K562 (cell line): ENCODE data around the gene TENM3. TPM values are rescaled to one million over a fixed set of nuclear protein-coding genes. Genes with fewer than 3 reads are reported as not detected.

Experiments used
- ATAC-seq: fragments of 200-7000 bp; cut with Tn5 transposase; 3 replicates; pipeline ENCODE4 v1.9.1; 2020; ENCODE audit warnings: moderate library complexity
- BruUV-seq: library from RNA; stranded (reverse); fragments of 400-500 nt; replicated peaks from 2 replicates; lab custom pipeline; 2021; lab: Mats Ljungman, UMichigan
- CTCF ChIA-PET: fragments of 300-600 bp; formaldehyde crosslinking; extraction: SDS; loops from one replicate; lab custom pipeline; 2021; ENCODE audit warnings: low intra/inter-chr PET ratio; lab: Yijun Ruan, JAX
- POLR2A ChIA-PET: fragments of 300-600, 350-650 bp; sonication (Branson Sonifier 250); formaldehyde crosslinking; extraction: SDS; loops from one replicate; lab custom pipeline; 2021; ENCODE audit warnings: antibody characterized with exemption, inconsistent platforms; lab: Yijun Ruan, JAX
- DNase-seq, 4 experiments: peaks; one replicate each; pipeline versions ENCODE4 v3.0.0 to v3.0.0-alpha.2; 2011 to 2018; ENCODE audit warnings: low spot score in 3 of 4, mixed read lengths in 3 of 4; ENCODE audit errors: extremely low read depth in 1 of 4
- FAIRE-seq: peaks from 2 replicates; lab custom pipeline; 2011; peaks lifted over from hg19 to GRCh38; lab: Jason Lieb, UNC
- H2AFZ ChIP-seq: 2 replicates; pipeline ENCODE4 v1.6.0; 2011; ENCODE audit warnings: low read depth, low read length, control low read depth, inconsistent platforms
- H3K27ac ChIP-seq: fragments of 200-600 bp; 3 replicates; pipeline ENCODE4 v1.8.0; 2011; ENCODE audit warnings: low read depth, mild to moderate bottlenecking, control low read depth, inconsistent platforms, low read length, moderate library complexity, mixed read lengths; ENCODE audit errors: extremely low read depth
- H3K27me3 ChIP-seq, 2 experiments: fragments of 300-600 bp in 1 of 2; 2 replicates in 1 of 2; 3 replicates in 1 of 2; pipeline versions ENCODE4 v1.6.0 to v1.8.0; 2011; ENCODE audit warnings: inconsistent platforms in 2 of 2, low read length in 2 of 2, mild to moderate bottlenecking in 1 of 2, mixed read lengths in 1 of 2, moderate library complexity in 1 of 2; ENCODE audit not compliant: control insufficient read depth in 2 of 2, insufficient read depth in 2 of 2
- H3K36me3 ChIP-seq: fragments of 300-600 bp; 3 replicates; pipeline ENCODE4 v1.8.0; 2011; ENCODE audit warnings: mild to moderate bottlenecking, low read length, inconsistent platforms; ENCODE audit not compliant: control insufficient read depth, insufficient read depth
- H3K4me1 ChIP-seq, 2 experiments: fragments of 200-600 bp in 1 of 2; replicated peaks in 1 of 2; 2 replicates in 1 of 2; 3 replicates in 1 of 2; pipeline versions ENCODE4 v1.5.1 to v1.8.0; 2011; ENCODE audit warnings: inconsistent platforms in 2 of 2, low read length in 2 of 2, mild to moderate bottlenecking in 1 of 2, mixed read lengths in 1 of 2, moderate library complexity in 1 of 2; ENCODE audit not compliant: control insufficient read depth in 2 of 2, insufficient read depth in 2 of 2
- H3K4me2 ChIP-seq: 2 replicates; pipeline ENCODE4 v1.6.1; 2011; ENCODE audit warnings: low read length, control low read depth, inconsistent platforms, mixed read lengths; ENCODE audit not compliant: insufficient read depth
- H3K4me3 ChIP-seq: fragments of 200-600 bp; sonication (generic), shearing (Covaris generic); 2 replicates; pipeline ENCODE4 v1.5.1; 2016; ENCODE audit warnings: control low read depth, inconsistent platforms
- H3K79me2 ChIP-seq: fragments of 200-600 bp; 3 replicates; pipeline ENCODE4 v1.8.0; 2011; ENCODE audit warnings: low read length, inconsistent platforms; ENCODE audit not compliant: control insufficient read depth, insufficient read depth
- H3K9ac ChIP-seq, 2 experiments: 2 replicates each; pipeline versions ENCODE4 v1.6.0 to v1.6.1; 2011; ENCODE audit warnings: low read depth in 2 of 2, low read length in 2 of 2, control low read depth in 1 of 2, inconsistent platforms in 1 of 2, mild to moderate bottlenecking in 1 of 2, mixed read lengths in 1 of 2; ENCODE audit not compliant: insufficient read depth in 1 of 2
- H3K9me1 ChIP-seq: one replicate; pipeline ENCODE4 v1.6.0; 2011; ENCODE audit warnings: inconsistent platforms, mild to moderate bottlenecking, low read length, moderate library complexity; ENCODE audit not compliant: control insufficient read depth, insufficient read depth
- H3K9me3 ChIP-seq: replicated peaks from 2 replicates; pipeline ENCODE4 v1.5.1; 2011; ENCODE audit warnings: low read depth, low read length, inconsistent platforms; ENCODE audit not compliant: control insufficient read depth, insufficient read depth
- H4K20me1 ChIP-seq: replicated peaks from 2 replicates; pipeline ENCODE4 v1.6.1; 2011; ENCODE audit warnings: low read length, inconsistent platforms, mixed read lengths; ENCODE audit not compliant: control insufficient read depth, insufficient read depth
- ELF2 ChIP-seq: fragments of 250-450 bp; sonication (Bioruptor Pico); IDR thresholded peaks from 2 replicates; pipeline ENCODE4 v1.5.0; 2021; ENCODE audit warnings: mild to moderate bottlenecking
- GABPB2 ChIP-seq: fragments of 250-450 bp; sonication (Bioruptor Pico); conservative IDR thresholded peaks from 2 replicates; pipeline ENCODE4 v1.5.1; 2021; ENCODE audit warnings: mild to moderate bottlenecking
- HDAC2 ChIP-seq: fragments of 450-650 bp; IDR thresholded peaks from 2 replicates; pipeline ENCODE4 v1.6.1; 2016; ENCODE audit warnings: mild to moderate bottlenecking
- MEF2D ChIP-seq: conservative IDR thresholded peaks from 2 replicates; pipeline ENCODE4 v1.6.1; 2016; ENCODE audit warnings: low read depth, missing genetic modification characterization, missing compliant biosample characterization
- NCOA4 ChIP-seq: fragments of 450-650 bp; IDR thresholded peaks from 2 replicates; pipeline ENCODE4 v1.6.1; 2018; ENCODE audit warnings: mild to moderate bottlenecking; ENCODE audit not compliant: partially characterized antibody
- PKNOX1 ChIP-seq: fragments of 450-650 bp; IDR thresholded peaks from 2 replicates; pipeline ENCODE4 v1.6.1; 2016
- SMAD1 ChIP-seq: fragments of 150-350 bp; IDR thresholded peaks from 2 replicates; pipeline ENCODE4 v1.6.1; 2014; ENCODE audit warnings: low read length, low read depth; ENCODE audit not compliant: partially characterized antibody
- ZNF143 ChIP-seq: sonication (generic); formaldehyde crosslinking; IDR thresholded peaks from 2 replicates; pipeline ENCODE4 v1.9.0; 2022; ENCODE audit warnings: mild to moderate bottlenecking, missing genetic modification reagents
- ZNF76 ChIP-seq: fragments of 250-450 bp; sonication (Bioruptor Pico); IDR thresholded peaks from 2 replicates; pipeline ENCODE4 v1.4.0; 2020; ENCODE audit warnings: mild to moderate bottlenecking, moderate library complexity, borderline replicate concordance
- ZNF77 ChIP-seq: fragments of 250-450 bp; sonication (Bioruptor Pico); IDR thresholded peaks from 2 replicates; pipeline ENCODE4 v1.5.0; 2020
- WGBS: fragments of 100-300 bp; shearing (Covaris generic); methylation state at CpG from one replicate; pipeline ENCODE4 v1.1.6; 2016; ENCODE audit warnings: low coverage, mixed read lengths; ENCODE audit not compliant: insufficient coverage; ENCODE audit errors: missing lambda C conversion rate; 5-methylcytosine and 5-hydroxymethylcytosine counted together
- in situ Hi-C: fragments of 300-500 bp; cut with MboI; formaldehyde crosslinking; loops from 4 replicates; pipeline ENCODE4 v1.15.0; 2018; ENCODE audit warnings: inconsistent platforms, mixed read lengths
- intact Hi-C: fragments of 100-400 bp; cut with micrococcal nuclease; formaldehyde crosslinking; loops from 2 replicates; pipeline ENCODE4 v1.14.2; 2022
- polyA plus RNA-seq, 8 experiments: library from polyadenylated mRNA; depleted of rRNA in 4 of 8; stranded (reverse) in 5 of 8; unstranded in 3 of 8; fragments of >200 nt; fragmentation: Nextera tagmentation in 2 of 8; fragmentation: Illumina TruSeq in 1 of 8; extraction: Ambion mirVana in 2 of 8; extraction: Trizol in 1 of 8; gene quantifications; 2 replicates each; pipeline versions ENCODE4 v1.2.1 to v1.2.3, GENCODE V29; 2011 to 2014; ENCODE audit warnings: inconsistent platforms in 1 of 8, missing spikeins in 1 of 8
- total RNA-seq, 7 experiments: library from RNA; depleted of rRNA in 6 of 7; stranded (reverse); fragments of >200 nt in 6 of 7; fragmentation: Illumina TruSeq in 2 of 7; extraction: Trizol in 2 of 7; gene quantifications; 2 replicates each; pipeline versions ENCODE4 v1.2.1 to v1.2.3, GENCODE V29; 2011 to 2021; ENCODE audit warnings: low replicate concordance in 1 of 7

The TENM3 gene
- total and polyA plus RNA-seq, 9 of the 15 experiments (the other 6 are each of a cell fraction or from before 2014, with no cell fraction given): 0.01 to 0.02 TPM; not detected in 7

DNA sequence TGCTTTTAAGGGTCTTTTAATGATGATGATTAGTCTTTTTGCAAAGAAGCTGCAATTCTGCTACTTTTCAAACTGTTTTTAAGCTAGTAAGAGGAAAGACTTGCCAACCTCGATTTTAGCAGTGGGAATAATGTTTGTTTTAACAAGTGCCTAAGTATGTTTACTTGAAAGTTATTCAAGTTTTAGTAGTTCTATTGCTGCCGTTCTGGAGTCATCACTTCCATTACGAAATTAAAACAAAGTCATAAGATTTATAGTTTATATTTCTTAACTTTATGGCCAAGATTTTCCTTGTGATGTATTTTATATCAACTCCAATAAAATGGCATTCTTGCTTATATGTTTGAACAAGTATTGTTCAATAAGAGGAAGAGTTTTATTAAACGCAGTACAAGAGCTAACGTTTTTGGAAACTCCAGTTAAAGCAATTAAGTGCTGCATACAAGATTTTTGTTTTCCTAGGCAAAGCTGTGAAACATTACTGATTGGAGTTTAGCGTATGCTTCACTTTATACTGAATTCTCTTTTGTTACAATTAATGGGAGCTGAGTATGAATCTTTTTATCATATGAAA lies 211.3 kb downstream of the TENM3 start:
- no peaks in the 10 kb centered on the region for H4K20me1 ChIP-seq
- intact Hi-C loops: no loop called here
- BruUV-seq: no TSS peak

More for the DNA sequence above, 211.3 kb downstream of the TENM3 start:
- Histone ChIP-seq H2AFZ (no peak overlapping the region), H3K9me3 (no peaks in the 10 kb centered on the region), H3K4me1 (no peaks in the 10 kb centered on the region), H3K36me3 (no peaks in the 10 kb centered on the region), H3K9me1 (no peaks in the 10 kb centered on the region), H3K79me2 (no peaks in the 10 kb centered on the region), H3K4me2 (no peak overlapping the region), H3K27me3 (peaks cover 6 to 7% of the 10 kb centered on the region in 2 experiments; a peak in 2 of 5 replicates), H3K27ac (no peak overlapping the region), H3K9ac (no peak overlapping the region), H3K4me3 (no peak overlapping the region)
- 0% methylated on average over 6 of the region's 6 CpGs for WGBS
- ChIA-PET CTCF (no interaction called here), POLR2A (no interaction called here)
- no peak for DNase-seq
- ATAC-seq: no peak
- in situ Hi-C loops: loop anchor here (25.0 kb wide), 1 partner anchor 808 kb away; no protein-coding TSS in a partner anchor
- no peak for FAIRE-seq
- TF ChIP-seq MEF2D: no peak
- TF ChIP-seq SMAD1: no peak
- TF ChIP-seq HDAC2: no peak
- TF ChIP-seq GABPB2: no peak
- TF ChIP-seq ZNF143: no peak
- no peak for TF ChIP-seq ZNF76 (CRISPR knock-in tag)
- TF ChIP-seq ELF2 (CRISPR knock-in tag): no peak
- no peak for TF ChIP-seq NCOA4
- no peak for TF ChIP-seq PKNOX1
- no peak for TF ChIP-seq ZNF77 (CRISPR knock-in tag)
